Muscle of leg (tissue), 11 donors: ENCODE results near the gene MROH2B. TPM values are rescaled to one million over a fixed set of nuclear protein-coding genes. Genes with fewer than 3 reads are reported as not detected.

Source experiments
- DNase-seq: peaks from one replicate; pipeline ENCODE4 v3.0.0; 2013
- H3K27ac ChIP-seq: one replicate; pipeline ENCODE4 v1.5.1; 2013; ENCODE audit warnings: mild to moderate bottlenecking, low read length, control low read depth
- H3K27me3 ChIP-seq: one replicate; pipeline ENCODE4 v1.6.1; 2013; ENCODE audit warnings: low read length; ENCODE audit not compliant: control insufficient read depth, insufficient read depth
- H3K36me3 ChIP-seq: one replicate; pipeline ENCODE4 v1.6.1; 2013; ENCODE audit warnings: low read length; ENCODE audit not compliant: control insufficient read depth, insufficient read depth
- H3K4me1 ChIP-seq: one replicate; pipeline ENCODE4 v1.6.1; 2013; ENCODE audit warnings: low read length; ENCODE audit not compliant: control insufficient read depth, insufficient read depth
- H3K4me3 ChIP-seq: one replicate; pipeline ENCODE4 v1.5.1; 2013; ENCODE audit warnings: low read length, control low read depth
- H3K9me3 ChIP-seq: replicated peaks from 2 replicates; pipeline ENCODE4 v1.6.1; 2013; ENCODE audit warnings: low read depth, low read length; ENCODE audit not compliant: control insufficient read depth
- WGBS: methylation state at CpG from one replicate; pipeline ENCODE4 v1.1.5; 2013; ENCODE audit warnings: missing lambda C conversion rate; ENCODE audit not compliant: insufficient coverage; 5-methylcytosine and 5-hydroxymethylcytosine counted together
- polyA plus RNA-seq, 8 donors: library from polyadenylated mRNA; unstranded; fragments of 120-200 nt; gene quantifications; one replicate each; pipeline versions ENCODE4 v1.2.1 to v1.2.3, GENCODE V29; 2013; ENCODE audit warnings: inconsistent platforms in 1 of 8, low replicate concordance in 1 of 8; ENCODE audit not compliant: insufficient read length in 8 of 8, insufficient read depth in 1 of 8
- total RNA-seq: library from RNA; stranded (reverse); fragments of 120-200 nt; gene quantifications from one replicate; pipeline ENCODE4 v1.2.4, GENCODE V29; 2013

The MROH2B gene
- total and polyA plus RNA-seq, 9 donors = 0.05 to 0.12 TPM; not detected in 7

- H3K4me1 ChIP-seq = no peaks in the 10 kb centered on the region
- no CpG with 5 or more reads among the region's 5 CpGs for WGBS
- no peaks in the 10 kb centered on the region for H3K27me3 ChIP-seq
- H3K27ac ChIP-seq = no peak overlapping the region
- H3K36me3 ChIP-seq = no peaks in the 10 kb centered on the region
- no peak for DNase-seq
- no peak overlapping the region for H3K4me3 ChIP-seq
- no peaks in the 10 kb centered on the region for H3K9me3 ChIP-seq
Measured at GRCh38 chr5:40991981-40992559, 79.1 kb downstream of the MROH2B start.

DNA sequence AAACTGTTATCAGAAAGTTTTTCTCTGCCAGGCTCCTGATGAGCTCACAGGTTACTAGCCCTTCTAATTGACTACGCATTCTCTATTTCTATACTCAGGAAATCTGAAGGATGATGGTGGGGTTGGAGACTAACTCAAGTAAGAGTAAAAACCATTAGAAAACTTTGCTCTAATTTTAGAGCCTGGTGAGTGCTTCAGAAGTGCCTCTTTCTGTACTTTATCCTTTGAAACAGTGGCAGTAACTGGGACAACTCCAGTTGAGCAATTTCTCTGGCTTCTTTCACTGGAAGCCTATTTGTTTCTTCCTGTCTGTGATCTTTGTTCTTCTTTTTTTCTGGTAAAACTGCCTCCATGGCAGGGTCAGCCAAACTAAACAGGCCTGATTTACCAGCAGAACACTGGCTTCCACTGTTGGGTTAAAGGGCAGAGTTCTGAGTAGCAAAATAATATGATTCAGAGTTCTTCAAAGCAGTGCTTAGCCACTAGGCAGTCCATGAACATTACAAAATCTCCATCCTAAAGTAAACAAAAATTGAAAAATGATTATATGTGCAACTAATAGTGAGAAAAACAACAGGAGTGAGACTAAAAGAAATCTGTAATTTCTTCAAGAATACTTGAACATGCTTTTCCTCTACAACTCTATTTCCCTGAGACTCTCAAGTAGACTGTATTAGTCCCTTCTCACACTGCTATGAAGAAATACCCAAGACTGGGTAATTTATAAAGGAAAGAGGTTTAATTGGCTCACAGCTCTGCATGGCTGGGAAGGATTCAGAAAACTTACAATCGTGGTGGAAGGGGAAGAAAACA lies 79.8 kb downstream of the MROH2B start:
- Histone ChIP-seq H3K4me1 (no peaks in the 10 kb centered on the region), H3K9me3 (no peaks in the 10 kb centered on the region), H3K27me3 (no peaks in the 10 kb centered on the region), H3K36me3 (no peaks in the 10 kb centered on the region), H3K4me3 (no peak overlapping the region), H3K27ac (no peak overlapping the region)
- no CpG with 5 or more reads among the region's 2 CpGs for WGBS
- DNase-seq = peak; percentile 12

DNA sequence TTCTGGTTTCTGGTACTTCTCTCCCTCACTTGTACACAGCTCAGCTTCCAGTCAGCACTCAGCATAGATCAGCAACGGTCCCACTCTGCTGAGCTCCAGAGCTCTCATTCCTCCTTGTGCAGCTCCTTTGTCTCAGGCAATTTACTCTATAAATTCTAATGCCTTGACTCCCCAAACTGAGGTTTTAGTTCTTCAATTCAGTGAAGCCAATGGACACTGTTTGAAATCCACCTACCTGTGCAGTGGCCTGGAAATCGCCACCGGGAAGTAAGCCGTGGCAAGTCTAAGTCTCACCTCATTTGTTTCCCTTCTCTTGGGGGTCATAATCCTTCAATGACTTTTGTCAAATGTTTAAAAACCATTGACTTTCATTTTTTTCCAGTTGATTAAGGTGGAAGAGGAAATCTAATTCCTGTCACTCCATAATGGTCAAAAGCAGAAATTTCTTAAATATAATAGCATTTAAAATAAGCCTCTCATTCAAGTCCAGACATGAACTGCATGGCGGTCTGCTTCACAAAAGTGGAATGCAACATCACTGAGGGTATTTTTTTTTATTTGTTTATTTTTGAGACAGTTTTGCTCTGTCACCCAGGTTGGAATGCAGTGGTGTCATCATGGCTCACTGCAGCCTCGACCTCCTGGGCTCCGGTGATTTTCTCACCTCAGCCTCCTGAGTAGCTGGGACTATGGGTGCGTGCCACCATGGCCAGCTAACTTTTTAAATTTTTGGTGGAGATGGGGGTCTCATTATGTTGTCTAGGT lies 82.2 kb downstream of the MROH2B start:
- H3K27me3 ChIP-seq = no peaks in the 10 kb centered on the region
- WGBS = 89% methylated on average over 4 of the region's 8 CpGs
- no peak overlapping the region for H3K27ac ChIP-seq
- no peak overlapping the region for H3K4me3 ChIP-seq
- no peak for DNase-seq
- no peaks in the 10 kb centered on the region for H3K36me3 ChIP-seq
- H3K9me3 ChIP-seq = no peaks in the 10 kb centered on the region
- no peaks in the 10 kb centered on the region for H3K4me1 ChIP-seq

DNA sequence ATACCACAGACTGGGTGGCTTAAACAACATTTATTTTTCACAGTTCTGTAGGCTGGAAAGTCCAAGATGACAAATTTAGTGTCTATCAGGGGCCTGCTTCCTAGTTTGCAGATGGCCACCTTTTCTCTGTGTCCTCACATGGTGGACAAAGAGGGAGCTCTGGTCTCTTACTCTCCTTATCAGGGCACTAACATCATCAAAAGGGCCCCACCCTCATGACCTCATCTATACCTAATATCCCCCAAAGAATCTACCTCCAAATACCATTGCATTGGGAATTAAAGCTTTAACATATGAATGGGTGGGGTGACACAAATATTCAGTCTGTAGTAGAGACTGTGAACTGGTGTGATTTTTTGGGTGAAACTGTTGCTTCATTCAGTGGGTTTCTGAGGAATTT lies 83.8 kb downstream of the MROH2B start:
- Histone ChIP-seq H3K4me1 (no peaks in the 10 kb centered on the region), H3K9me3 (no peaks in the 10 kb centered on the region), H3K36me3 (no peaks in the 10 kb centered on the region), H3K27ac (no peak overlapping the region), H3K27me3 (no peaks in the 10 kb centered on the region), H3K4me3 (no peak overlapping the region)
- no peak for DNase-seq

- Histone ChIP-seq H3K9me3 (no peaks in the 10 kb centered on the region), H3K36me3 (no peaks in the 10 kb centered on the region), H3K27ac (no peak overlapping the region), H3K4me1 (no peaks in the 10 kb centered on the region), H3K27me3 (no peaks in the 10 kb centered on the region), H3K4me3 (no peak overlapping the region)
- no peak for DNase-seq
- WGBS = no CpG with 5 or more reads among the region's 3 CpGs
Measured at GRCh38 chr5:40986666-40987065, 84.5 kb downstream of the MROH2B start.

DNA sequence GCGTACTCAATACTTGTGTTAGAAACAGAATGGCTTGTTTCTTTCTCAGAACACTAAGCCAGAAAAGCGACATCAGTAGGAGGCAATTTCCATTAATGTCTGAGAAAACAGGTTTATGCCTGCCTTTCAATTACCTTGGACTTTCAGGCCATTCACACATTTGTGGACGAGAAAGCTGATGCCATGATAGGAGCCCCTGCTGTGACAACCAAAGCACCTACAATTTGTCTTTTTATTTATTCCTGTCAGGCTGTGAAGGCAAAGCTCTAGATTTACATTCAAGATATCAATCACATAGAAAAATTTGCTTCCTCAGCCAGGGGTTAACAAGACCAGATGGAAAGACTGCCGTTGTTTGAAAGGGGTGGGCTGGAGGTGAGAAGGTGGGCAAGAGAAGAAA lies 85.6 kb downstream of the MROH2B start:
- Histone ChIP-seq H3K36me3 (no peaks in the 10 kb centered on the region), H3K9me3 (no peaks in the 10 kb centered on the region), H3K4me1 (no peaks in the 10 kb centered on the region), H3K27me3 (no peaks in the 10 kb centered on the region), H3K4me3 (no peak overlapping the region), H3K27ac (no peak overlapping the region)
- 57% methylated on average over 1 of the region's 4 CpGs for WGBS
- DNase-seq = no peak

DNA sequence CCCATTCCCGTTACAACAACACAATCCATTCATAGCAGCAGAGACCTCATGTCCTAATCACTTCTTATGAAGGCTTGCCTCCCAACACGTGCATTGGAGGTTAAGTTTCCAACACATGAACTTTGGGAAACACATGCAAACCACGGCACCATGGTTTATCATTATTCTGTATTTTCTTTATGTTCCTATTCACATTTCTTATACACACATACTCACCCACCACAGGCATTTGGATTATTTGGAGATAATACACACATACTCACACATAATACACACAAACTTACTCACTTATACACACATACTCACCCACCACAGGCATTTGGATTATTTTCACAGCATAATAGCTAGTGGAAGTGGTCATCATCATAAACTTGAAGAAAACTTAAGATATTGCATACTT lies 86.3 kb downstream of the MROH2B start:
- Histone ChIP-seq H3K4me3 (no peak overlapping the region), H3K9me3 (no peaks in the 10 kb centered on the region)
- no peak for DNase-seq

DNA sequence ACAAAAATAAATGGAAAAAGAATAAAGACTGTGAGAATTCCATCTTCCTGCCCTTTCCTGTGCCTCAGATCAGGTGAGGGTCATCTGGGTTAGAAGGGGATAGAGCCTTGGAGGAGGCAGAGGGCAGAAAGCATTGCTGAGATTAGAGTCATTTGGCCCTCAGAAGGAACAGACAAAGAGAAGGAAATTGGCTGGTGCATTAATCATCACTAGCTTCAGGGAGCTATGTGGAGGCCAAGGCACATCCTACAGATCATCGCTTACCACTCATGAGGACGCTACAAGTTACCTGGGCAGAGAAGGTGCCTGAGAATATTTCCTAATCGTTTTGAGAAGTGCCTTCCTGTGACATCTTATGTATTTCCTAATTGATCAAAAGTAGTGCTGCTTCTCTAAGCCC lies 87.4 kb downstream of the MROH2B start:
- no peaks in the 10 kb centered on the region for H3K4me1 ChIP-seq
- H3K4me3 ChIP-seq = no peak overlapping the region
- no CpG with 5 or more reads among the region's 3 CpGs for WGBS
- no peaks in the 10 kb centered on the region for H3K36me3 ChIP-seq
- DNase-seq = no peak
- H3K27me3 ChIP-seq = no peaks in the 10 kb centered on the region
- H3K27ac ChIP-seq = no peak overlapping the region
- H3K9me3 ChIP-seq = no peaks in the 10 kb centered on the region

More for the DNA sequence above, 86.3 kb downstream of the MROH2B start:
- Histone ChIP-seq H3K27ac (no peak overlapping the region), H3K36me3 (no peaks in the 10 kb centered on the region), H3K27me3 (no peaks in the 10 kb centered on the region), H3K4me1 (no peaks in the 10 kb centered on the region)
- no CpG with 5 or more reads among the region's 3 CpGs for WGBS

DNA sequence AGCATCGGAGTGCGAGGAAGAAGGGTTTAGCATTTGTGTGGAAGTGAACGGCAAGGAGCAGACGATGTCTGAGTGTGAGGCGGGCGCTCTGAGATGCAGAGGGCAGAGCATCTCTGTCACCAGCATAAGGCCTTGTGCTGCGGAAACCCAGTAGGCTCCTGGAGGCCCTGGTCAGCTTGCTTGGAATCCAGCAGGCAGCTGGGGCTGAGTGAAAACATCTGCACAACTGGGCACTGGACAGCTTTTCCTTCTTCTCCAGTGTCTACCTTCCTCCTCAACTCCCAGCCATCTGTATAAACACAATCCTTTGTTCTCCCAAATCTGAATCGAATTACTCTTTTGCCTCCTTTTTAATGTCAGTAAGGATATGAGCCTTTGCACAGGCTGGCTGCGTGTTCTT lies 89.7 kb downstream of the MROH2B start:
- no peak for DNase-seq
- Histone ChIP-seq H3K4me3 (no peak overlapping the region), H3K9me3 (no peaks in the 10 kb centered on the region), H3K36me3 (no peaks in the 10 kb centered on the region), H3K27me3 (no peaks in the 10 kb centered on the region), H3K4me1 (no peaks in the 10 kb centered on the region), H3K27ac (no peak overlapping the region)
- 66% methylated on average over 7 of the region's 9 CpGs for WGBS

DNA sequence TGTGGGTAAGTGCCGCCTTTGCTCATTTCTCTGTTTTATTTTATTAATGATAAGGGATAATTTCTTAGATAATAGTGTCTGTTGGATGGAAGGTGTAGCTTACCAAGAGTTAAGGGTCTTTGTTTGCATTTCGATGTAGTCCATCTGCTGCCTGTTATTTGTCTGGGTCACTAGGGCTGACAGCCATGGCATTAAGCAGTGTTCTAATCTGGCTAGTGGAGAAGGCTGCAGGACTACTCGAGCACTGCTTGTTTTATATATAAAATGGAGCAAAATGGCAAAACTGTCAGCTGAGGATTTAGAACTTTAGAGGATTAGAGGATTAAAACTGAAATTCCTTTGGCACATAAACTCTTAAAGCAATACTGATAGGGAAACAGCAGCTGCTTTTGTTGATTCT lies 94.3 kb downstream of the MROH2B start:
- 29% methylated on average over 1 of the region's 3 CpGs for WGBS
- Histone ChIP-seq H3K9me3 (no peaks in the 10 kb centered on the region), H3K4me1 (no peaks in the 10 kb centered on the region), H3K27me3 (no peaks in the 10 kb centered on the region), H3K4me3 (no peak overlapping the region), H3K36me3 (no peaks in the 10 kb centered on the region), H3K27ac (no peak overlapping the region)
- no peak for DNase-seq
